Stimulated activated CD8-positive, alpha-beta memory T cell treated with anti-CD3 and anti-CD28 coated beads, Interleukin-4, amount 100 ng/mL, for 1 hour (primary cell): ENCODE data around the gene PRXL2B.

Experiments used
- DNase-seq, 2 donors: peaks; one replicate each; pipeline ENCODE4 v3.0.0-alpha.2; 2020; ENCODE audit warnings: low read depth in 2 of 2, low spot score in 1 of 2

PRXL2B gene

DNA sequence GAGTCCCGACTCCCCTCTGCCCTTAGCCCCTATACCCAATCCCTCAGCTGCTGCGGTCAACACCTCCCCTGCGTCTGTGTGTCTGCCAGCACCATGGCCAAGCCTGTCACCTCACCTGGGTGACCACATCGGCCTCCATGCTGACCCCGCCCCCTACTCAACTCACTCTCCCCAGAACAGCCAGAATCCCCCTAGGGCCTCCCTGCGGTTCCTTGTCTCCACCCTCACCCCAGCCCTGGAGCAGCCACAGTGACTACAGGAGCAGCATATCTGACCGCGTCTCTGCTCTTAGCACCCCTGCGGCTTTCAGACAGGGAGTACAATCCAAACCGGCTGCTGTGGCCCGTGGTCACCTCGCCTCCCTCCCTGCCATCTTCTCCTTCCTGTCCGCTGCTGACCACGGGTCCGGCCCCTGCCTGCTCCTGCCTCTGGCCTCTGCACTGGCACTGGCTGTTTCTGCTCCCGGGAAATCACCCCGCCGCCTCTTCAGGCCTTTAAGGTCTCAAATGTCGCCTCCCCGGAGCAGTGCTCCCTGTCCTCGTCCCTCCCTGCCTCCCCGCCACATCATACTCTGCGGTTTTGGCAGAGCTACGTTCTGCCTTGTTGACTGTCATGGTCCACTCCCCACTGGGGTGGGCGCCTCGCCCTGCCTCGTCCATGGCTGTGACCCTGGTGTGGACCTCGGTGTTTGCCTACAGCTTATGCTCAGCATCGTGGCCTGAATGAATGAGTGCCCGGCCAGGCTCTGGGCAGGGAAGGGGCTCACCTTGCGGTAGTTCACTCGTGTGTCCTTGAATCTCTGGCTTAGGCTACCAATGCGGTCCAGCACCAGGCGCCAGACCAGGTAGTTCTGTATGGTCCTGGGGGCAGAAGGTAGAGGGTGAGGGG lies 11.1 kb downstream of the PRXL2B start:
- DNase-seq = no peak

DNA sequence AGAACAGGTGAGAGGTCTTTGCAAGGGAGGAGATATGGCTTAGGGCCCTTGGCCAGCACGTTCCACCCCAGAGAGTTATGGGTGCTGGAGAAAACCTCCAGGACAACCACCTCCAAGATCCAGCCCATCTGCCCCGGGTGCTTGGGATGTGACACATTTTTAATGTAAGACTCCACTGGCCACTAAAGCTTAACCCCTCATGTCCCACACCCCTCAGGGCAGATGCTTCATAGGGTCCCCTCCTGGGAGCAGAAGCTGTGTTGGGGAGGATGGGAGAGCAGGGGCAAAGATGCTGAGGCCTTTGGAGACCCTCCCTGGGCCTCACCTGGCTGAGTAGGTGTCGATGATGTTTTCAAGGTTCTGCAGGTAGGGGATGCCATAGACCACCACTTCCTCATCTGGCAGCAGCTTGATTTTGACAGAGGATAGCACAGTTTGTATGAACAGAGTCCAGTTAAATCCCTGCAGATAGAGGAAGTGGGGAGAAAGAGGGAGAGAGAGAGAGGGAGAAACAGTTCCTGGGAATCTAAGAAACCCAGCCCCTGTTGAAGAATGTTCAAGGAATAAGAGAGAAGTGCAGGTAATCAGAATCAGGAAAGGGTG lies 11.9 kb downstream of the PRXL2B start:
- no peak for DNase-seq

DNA sequence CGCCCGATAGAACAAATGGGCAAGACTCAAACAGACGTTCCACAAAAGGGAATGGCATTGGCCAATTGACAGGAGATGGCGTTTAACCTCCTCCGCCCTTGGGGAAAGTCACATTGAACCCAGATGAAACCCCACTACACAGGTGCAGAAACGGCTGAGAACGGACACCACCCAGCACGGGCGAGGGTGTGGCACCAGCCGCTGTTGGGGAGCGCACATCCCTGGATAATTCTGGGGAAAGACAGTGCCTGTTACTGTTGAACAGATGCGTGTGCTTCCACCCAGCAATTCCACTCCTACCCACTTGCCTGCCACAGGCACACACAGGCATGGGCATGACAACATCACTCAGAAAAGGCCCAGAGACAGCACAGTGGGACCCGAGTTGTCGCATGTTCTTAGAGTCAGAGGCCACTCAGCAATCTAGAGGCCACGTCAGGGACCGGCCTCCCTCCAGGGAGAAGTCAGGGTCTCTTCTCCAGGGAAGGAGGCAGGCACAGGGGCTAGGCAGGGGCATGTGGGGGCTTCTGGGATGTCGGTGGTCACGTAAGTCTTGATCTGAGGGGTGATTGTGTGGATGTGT lies 15.2 kb downstream of the PRXL2B start:
- no peak for DNase-seq

DNA sequence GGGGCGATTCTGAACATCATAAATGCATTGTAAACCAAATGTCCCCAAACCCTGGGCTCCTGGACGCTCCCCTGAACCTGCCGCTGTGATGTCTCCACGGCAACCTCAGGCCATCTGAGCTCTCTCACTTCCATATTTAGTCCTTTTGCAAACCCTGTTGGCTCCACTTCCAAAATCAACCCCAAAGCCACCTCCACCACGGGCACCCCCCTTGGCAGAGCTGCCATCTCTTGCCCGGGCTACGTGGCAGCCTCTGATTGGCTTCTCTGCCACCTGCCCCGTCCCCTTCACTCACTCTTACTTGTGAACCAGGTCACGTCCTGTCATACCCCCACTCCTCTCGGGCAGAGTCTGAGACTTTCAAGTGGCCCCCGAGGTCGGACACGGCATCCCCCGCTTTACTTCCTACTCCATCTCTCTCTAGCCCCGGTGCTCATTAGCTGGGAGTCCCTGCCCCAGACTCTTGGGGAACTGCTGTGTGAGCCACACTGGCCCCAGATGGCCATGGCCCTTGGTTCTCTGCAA lies 15.8 kb downstream of the PRXL2B start:
- DNase-seq = no peak

DNA sequence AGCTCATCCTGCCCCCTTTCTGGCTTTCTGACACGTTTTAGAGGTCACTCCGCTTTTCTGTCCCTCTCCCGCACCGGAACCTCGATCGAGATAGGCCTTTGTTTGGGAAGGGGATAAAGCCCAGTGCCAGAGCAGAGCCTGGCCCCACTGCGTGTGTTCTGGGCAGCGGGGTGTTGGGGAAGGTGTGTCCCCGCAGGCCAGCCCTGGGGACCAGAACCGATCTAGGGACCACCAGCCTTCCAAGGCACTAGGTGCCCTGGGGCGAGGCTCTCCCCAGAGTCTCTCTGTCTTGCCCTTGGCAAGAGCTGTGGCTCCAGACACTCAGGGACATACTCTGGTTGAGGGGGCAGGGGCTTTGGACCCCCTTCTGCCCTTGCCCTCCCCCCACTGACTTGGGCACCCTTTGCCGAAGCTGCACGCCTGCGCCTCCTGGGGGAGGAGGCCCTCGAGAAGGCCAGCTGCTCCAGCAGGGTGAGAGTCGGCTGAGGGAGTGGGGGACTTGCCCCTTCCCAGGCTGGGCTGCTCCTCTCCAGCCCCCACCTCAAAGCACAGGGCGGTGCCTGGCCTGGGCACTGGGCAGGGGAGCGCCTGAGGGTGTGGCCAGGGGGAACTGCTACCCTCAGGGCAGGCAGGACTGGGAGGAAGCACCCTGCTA lies 16.4 kb downstream of the PRXL2B start:
- DNase-seq = no peak

DNA sequence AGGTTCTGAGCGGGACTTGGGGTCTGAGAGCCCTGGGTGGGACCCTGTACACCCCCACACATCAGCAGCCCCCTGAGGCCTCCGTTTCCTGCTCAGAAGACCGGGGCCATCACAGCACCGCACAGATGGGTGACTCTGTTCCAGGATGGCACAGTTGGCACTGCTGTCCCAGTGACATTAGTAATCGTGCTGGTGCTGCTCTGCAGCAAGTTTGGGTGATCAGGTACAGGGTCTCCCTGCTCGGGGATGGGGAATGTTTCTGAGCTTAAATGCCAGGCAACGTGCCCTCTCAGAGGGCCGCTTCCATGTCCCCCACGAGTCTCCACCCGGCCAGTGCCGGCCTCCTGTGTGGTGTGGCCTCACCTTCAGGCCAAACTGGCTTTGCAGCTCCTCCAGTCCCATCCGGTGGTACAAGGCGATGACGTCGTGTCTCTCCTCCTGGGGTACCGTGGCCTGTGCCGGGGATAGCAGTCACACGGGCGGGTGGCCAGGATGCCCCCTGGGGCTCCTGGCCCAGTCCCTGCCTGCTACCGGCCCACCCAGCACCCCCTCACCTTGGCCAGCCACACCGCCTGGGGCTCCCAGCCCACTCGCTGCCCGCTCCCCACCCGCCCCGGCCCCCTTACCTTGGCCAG lies 17.1 kb downstream of the PRXL2B start:
- DNase-seq = no peak

DNA sequence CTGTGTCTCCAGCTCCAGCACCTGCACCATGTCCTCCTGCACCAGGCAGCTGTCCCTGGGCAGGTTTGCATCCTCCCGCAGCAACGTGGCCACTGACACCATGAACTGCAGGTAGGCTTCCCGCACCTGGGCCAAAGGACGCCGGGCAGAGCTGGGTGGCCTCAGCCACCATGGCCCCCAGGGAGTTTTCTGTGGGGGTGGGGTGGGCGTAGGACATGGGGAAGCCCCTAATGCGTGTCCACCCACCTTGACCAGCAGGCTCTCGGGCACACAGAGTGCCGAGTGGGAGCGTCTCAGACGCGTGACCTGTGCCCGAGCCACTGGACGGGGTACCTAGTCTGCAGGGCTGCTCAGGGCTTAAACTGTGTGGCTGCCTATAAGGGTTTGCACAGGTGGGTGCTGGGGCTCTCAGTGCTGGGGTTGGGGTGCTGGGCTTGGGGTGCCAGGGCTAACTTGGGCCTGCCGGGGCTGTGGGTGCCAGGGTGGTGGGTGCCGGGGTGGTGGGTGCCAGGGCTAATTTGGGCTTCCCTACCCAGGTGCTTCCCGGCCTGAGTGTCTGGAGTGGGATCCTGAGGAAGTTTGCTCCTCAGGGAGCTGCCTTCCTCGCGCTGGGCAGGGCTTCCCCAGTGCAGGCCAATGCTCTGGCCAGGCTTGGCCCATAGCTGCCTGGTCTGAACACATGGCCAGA lies 17.7 kb downstream of the PRXL2B start:
- DNase-seq = no peak

DNA sequence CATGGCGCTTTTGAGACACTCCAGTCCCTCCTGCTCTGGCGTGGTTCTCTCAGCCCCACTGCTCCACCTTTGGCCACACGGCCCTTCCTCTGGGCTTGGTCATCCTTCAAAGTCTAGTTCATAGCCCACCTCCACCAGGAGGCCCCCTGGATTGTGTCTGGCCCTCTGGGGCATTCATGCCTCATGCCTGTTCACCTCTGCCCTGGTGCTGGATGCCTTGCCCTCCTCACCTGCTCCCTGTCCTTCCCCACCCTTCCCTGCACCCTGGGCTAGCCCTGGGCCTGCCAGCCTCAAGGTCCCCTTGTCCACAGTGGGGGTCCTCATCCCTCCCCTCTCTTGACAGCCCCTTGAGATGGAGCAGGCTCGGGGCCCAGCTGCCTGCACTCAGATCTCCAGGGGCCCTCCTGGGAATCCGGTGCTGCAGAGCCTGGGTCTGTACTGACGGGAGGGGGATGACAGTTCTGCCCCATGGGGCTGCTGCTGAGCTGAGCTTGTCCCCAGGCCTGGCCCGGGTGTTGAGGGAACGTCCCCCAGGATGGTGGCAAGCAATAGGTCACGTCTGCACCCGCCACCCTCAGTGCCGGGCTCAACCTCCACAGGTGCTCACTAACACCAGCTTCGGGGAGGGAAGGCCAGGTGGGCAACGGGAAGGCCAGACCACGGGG lies 18.4 kb downstream of the PRXL2B start:
- DNase-seq = no peak

DNA sequence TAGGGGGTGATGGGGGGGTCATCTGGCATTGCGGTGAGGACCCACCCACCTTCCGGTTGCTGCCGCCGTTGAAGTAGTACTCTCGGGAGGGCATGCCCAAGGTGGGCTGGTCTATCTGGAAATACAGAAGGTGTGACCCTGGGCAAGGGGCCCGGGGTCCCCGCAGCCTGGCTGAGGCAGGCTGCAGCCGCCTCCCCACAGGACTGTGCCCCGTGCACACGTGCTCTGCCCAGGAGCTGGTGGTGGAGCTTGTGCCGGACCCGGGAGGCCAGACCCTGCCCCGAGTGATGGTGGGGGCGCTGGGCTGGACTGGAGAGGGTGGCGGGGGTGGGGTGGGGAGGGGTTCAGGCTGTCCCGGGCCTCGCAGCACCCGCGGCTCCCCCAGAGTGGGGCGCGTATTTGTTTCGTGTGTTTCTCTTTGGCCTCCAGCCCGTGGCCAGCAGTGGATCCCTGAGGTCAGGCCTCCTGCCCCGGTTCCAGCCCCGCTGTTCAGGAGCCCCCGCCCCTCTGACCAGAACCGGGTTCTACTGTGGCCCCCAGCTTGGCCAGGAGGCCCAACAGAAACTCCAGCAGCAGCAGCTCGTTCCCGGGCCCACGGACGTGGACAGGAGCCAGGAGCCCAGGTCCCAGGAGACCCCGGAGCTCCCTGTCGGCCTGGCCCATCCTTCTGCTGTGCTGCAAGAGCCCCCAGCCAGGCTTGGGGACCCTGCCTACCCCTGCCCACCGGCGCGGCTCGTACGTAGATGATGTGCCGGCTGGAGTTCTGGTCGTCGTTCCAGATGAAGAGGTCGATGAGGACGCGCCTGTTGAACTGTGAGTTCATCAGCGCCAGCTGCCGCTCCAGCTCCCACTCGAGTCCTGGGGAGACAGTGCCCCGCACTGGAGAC lies 19.2 kb downstream of the PRXL2B start:
- no peak for DNase-seq

DNA sequence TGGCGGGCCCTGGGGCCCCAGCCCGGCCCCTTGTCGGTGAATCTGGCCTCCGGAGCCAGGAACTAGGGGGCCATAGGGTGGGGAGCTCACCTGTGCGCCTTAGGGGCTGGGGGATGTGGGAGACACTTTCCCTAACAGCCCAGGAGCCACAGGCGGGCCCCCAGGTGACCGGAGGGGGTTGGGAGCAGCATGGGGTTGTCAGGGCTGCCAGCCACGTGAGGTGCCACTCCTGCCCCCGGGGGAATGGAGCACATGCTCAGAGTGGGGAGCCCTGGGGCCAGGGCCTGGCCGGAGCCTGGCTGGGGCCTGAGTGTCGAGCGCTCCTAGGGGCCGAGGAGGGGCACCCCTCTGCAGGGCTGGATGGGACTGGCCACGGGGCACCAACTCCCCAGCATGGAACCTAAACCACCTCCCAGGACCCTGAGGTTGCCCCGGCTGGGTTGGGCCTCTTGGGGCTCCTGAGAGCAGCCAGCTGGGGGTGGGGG lies 19.9 kb downstream of the PRXL2B start:
- no peak for DNase-seq

DNA sequence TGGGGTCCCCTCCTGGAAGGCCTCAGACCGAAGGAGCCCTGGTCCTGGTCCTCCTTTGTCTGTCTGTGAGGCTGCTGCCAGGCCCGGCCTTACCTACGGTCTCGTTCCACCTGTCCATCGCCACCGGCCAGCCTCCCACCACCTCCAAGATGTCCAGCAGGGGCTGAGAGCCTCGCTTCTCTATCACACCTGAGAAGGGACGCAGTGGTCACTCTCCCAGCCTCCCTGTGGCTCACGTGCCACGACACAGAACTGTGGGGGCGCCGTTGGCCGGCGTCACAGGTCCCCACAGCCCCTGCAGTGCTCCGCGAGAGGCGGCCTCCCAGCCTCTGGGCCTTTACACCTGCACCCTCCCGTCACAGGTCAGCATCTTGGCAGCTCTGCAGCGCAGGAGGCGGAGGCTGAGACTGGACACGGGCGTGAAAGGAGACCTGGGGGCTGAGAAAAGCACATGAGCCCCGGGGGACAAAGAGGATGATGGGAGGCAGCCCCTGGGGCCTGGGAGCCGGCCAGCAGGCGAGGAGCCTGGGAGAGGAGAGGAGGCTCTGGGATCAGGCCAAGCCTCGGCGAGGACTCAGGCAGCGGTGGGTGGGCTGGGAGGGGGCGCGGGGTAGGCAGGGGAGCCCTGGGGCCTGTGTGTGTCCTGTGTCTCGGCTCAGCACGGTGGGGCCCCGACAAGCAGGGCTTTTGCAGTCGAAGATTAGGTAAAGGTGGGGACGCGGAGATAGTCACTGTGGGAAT lies 20.5 kb downstream of the PRXL2B start:
- no peak for DNase-seq

DNA sequence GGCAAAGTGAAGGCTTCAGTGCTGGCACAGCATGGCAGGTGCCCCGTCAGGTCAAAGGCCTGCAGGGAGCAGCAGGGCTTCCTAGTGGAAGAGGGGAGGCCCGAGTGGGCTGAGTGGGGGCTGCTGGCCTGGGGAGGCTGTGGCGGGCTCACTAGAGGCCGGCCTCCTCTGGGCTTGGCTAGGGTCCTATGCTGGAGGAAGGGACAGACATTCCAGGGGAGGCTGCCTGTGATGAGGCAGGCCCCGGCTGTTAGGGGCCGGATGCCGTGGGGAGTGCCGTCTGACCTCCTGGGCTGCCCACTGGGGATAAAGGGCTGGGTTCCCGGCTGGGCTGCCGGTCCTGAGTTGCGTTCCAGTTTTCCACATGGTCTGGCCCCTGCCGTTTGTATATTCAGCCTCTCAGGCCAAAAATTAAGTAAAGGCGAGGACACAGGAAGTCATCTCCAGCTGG lies 21.1 kb downstream of the PRXL2B start:
- DNase-seq = no peak

DNA sequence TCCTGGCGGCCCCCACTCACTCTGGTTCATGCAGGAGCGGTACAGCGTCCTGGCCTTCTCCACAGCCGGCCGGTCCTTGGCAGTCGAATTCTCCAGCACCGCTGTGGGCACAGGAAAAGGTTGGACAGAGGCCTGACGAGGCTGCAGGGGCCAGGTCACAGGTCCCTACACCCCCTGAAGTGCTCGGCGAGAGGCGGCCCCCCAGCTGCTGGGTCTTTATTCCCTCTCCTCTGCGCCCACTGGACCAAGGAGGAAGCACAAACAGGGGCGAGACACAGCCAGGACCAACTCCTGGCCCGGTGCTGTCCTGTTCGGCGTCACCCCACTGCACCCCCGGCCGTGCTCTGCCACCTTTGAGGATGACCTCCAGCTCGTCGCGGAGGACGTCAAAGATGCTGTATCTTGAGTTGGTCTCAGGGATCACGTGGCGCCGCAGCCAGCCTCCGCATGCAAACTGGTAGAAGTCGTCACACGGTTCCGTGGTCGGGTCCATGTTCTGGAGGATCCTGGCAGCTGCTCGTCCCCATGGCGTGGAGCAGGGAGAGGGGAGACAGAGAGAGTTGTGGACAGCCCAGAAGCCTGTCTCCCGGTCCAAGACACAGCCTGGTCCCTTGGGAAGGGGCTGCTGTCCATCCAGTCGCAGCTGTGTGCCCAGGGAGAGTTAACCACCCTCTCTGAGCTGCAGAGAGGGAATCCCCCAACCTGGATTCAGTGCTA lies 22.9 kb downstream of the PRXL2B start:
- no peak for DNase-seq

DNA sequence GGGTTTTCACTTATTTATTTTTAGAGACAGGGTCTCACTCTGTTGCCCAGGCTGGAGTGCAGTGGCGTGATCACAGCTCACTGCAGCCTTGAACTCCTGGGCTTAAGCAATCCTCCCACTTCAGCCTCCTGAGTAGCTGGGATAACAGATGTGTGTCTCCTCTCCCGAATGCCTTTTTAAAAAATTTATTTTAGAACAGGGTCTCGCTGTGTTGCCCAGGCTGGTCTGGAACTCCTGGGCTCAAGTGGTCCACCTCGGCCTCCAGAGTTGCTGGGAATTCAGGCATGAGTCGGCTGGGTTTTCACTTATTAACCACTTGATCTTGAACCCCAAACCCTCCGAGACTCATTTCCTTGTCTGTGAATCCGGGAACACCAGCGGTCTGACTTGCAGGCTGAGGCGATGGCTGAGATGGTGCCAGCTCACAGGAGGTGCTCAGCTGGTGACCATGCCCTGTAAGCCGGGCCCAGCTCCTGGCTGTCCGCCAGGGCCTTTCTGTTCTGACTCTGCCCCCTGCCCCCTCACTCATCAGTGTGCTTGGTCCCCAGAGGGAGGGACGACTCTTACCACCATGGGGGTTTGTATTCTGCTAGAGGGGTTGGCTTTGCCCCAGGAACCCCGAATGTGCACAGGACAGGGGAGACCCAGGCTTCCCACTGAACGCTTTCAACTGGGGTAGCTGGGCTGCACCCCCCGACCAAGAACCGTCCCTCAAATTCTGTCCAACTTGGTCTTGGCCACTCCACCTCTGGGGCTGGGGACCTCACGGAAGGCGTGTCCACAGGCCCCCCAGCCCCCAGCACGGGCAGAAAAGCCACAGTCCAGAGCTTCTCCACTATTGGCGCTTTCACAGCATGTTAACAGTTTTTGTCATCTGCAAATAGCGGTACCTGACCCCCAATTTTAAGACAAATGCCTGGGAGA lies 23.7 kb downstream of the PRXL2B start:
- no peak for DNase-seq

DNA sequence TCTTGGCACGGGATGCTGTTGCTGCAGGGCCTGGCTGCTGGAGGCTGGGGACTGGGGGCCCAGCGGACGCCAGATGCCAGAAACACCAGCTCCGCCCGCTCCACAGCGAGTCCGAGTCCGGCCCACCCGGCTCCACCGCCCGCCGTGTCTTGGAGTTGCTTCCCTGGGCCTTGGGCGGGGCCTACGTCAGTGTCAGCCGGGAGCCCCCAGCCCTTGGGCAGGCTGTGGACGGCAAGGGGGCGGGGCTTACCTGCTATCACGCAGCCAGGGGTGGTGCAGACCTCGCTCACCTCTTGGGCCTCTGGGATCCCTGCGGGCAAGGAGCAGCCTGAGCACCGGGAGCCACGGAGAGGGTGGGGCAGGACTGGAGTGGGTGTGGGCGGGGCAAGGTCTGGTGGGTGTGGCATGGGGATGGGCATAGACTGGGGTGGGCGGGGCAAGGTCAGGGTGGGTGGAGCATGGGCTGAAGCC lies 24.5 kb downstream of the PRXL2B start:
- DNase-seq = no peak
